Left lung (tissue), 10 donors: ENCODE data around the gene GPR107. TPM values are rescaled to one million over a fixed set of nuclear protein-coding genes. Genes with fewer than 3 reads are reported as not detected.

ENCODE experiments used
- ATAC-seq: fragments of 200-7000 bp; cut with Tn5 transposase; one replicate; pipeline ENCODE4 v1.9.1; 2020; ENCODE audit warnings: moderate library complexity
- DNase-seq, 4 donors: peaks; one replicate each; pipeline ENCODE4 v3.0.0-alpha.2; 2013 to 2020
- H3K27ac ChIP-seq, 2 donors: fragments of 200-600 bp; sonication (generic) in 1 of 2; one replicate each; pipeline versions ENCODE4 v1.5.0 to v1.8.0; 2020 to 2021
- H3K27me3 ChIP-seq, 2 donors: fragments of 200-600 bp; sonication (generic) in 1 of 2; one replicate each; pipeline versions ENCODE4 v1.5.0 to v1.8.0; 2020 to 2021
- H3K36me3 ChIP-seq, 2 donors: fragments of 200-600 bp; sonication (generic) in 1 of 2; one replicate each; pipeline versions ENCODE4 v1.5.0 to v1.8.0; 2020 to 2021
- H3K4me1 ChIP-seq, 2 donors: fragments of 200-600 bp; one replicate each; pipeline ENCODE4 v1.8.0; 2021
- H3K4me3 ChIP-seq, 2 donors: fragments of 200-600 bp; sonication (generic) in 1 of 2; one replicate each; pipeline versions ENCODE4 v1.5.0 to v1.8.0; 2020 to 2021; ENCODE audit warnings: mild to moderate bottlenecking in 1 of 2
- H3K9me3 ChIP-seq, 2 donors: fragments of 200-600 bp; sonication (generic) in 1 of 2; one replicate each; pipeline versions ENCODE4 v1.5.0 to v1.8.0; 2020 to 2021
- CTCF ChIP-seq, 2 donors: fragments of 200-600 bp; sonication (generic) in 1 of 2; IDR thresholded peaks; one replicate each; pipeline versions ENCODE4 v1.5.0 to v1.8.0; 2021; ENCODE audit warnings: antibody characterized with exemption in 2 of 2
- intact Hi-C, 2 donors: fragments of 100-400 bp; cut with DNase I; formaldehyde crosslinking; loops; one replicate each; pipeline versions ENCODE4 v1.11.2 to v1.14.2; 2022
- polyA plus RNA-seq, 6 donors: library from polyadenylated mRNA; unstranded; fragments of 120-200 nt; gene quantifications; one replicate each; pipeline ENCODE4 v1.2.1, GENCODE V29; 2013; ENCODE audit not compliant: insufficient read length in 6 of 6
- total RNA-seq, 2 donors: library from RNA; stranded (reverse); fragmentation: NEBNext Ultra II Directional; extraction: Animal tissue kit (Norgen Biotek cat#: 25700); gene quantifications; one replicate each; pipeline ENCODE4 v1.2.1, GENCODE V29; 2021
- donor health status: DM: no; HTN: yes; CAD: no.
- donor health status: DM: no; HTN: no; CAD: no.

Gene GPR107
- total and polyA plus RNA-seq, 8 donors: 43.0 to 52.4 (median 47.6) TPM

DNA sequence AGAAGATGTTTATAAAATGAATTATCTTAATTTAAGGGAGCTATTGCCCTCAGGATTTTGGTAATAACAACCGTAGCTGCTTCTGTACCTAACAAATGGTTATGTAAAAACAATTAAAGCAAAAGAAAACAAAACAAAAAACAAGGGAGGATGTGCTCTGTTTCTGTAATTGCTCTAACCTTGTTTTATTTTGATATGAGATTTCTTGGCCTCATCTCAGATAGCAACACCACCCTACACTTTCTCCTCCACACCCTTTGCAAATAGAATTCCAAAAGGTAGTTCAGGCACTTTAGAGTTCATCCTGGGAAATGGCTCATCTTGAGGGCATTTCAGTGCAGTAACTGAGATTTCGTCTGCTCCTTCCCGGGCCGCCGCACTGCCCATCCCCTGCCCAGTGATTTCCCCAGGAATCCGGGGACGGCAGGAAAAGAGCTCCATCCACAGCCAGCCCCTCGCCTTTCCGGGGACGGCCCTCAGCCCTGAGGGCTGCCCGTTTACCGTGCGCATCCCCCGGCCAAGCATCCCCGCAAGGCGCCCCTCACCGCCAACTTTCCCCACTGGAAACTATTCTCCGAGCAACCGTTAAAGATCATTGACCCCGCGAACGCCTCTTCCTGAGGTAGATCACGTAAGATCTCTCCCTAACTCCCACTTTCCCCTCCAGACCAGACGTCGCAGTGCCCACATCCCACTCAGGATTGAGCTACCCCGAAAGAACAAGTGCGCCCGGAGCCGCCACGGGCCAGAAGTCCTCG, 11.9 kb upstream of the GPR107 start:
- H3K4me1 ChIP-seq: peaks cover 6 to 82% of the 10 kb centered on the region in 2 donors
- peak; percentile 3 for ATAC-seq
- H3K9me3 ChIP-seq: no peaks in the 10 kb centered on the region
- peak overlapping the region; percentile 67 to 85 for H3K4me3 ChIP-seq
- peak overlapping the region; percentile 93 to 94 for H3K27ac ChIP-seq
- intact Hi-C loops: loop anchor here in 1 of 2 donors (10.0 kb wide), 1 partner anchor 157 kb away; no protein-coding TSS in a partner anchor
- no peak for TF ChIP-seq CTCF (IDR thresholded peaks at IDR 0.05)
- peak in 2 of 4 donors; percentile 29 to 30 for DNase-seq
- no peaks in the 10 kb centered on the region for H3K27me3 ChIP-seq
- H3K36me3 ChIP-seq: no peaks in the 10 kb centered on the region

DNA sequence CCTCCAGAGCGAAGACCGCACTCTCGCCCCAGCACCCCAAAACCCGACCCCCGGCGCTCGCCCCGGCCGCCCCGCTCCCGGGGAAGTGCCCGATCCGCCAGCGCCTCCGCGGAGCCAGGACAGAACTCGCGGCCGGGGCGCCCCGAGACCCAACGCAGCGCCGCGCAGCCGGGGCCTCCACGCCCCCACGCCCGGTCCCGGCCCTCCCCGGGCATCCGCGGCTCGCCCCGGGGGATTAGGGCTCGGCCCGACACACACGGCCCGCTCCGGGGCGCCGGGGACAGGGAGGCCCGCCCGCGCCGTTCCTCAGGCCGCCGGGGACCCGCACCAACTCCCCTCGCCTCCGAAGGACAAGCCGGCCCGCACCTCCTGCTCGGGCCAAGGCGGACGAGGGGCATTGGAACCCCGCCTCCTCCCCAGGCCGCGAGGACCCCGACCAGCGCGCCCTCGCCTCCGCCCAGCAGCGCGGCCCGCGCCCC, 11.3 kb upstream of the GPR107 start:
- H3K9me3 ChIP-seq: no peaks in the 10 kb centered on the region
- H3K36me3 ChIP-seq: no peaks in the 10 kb centered on the region
- peak overlapping the region; percentile 67 to 85 for H3K4me3 ChIP-seq
- peak overlapping the region; percentile 93 to 94 for H3K27ac ChIP-seq
- H3K4me1 ChIP-seq: peaks cover 6 to 76% of the 10 kb centered on the region in 2 donors
- DNase-seq (peak in 3 of 4 donors; percentile 50 to 91 (median 51)), ATAC-seq (peak; percentile 29)
- intact Hi-C loops: loop anchor here in 1 of 2 donors (10.0 kb wide), 1 partner anchor 158 kb away; no protein-coding TSS in a partner anchor
- H3K27me3 ChIP-seq: no peaks in the 10 kb centered on the region
- no peak for TF ChIP-seq CTCF (IDR thresholded peaks at IDR 0.05)

GRCh38 chr9:130042885-130043653, 10.6 kb upstream of the GPR107 start, which contains the start of gene FNBP1:
FNBP1 (minus strand) TSS chr9:130043189; CDS start chr9:130042975, 214 bp downstream.
- intact Hi-C loops: loop anchor here in 1 of 2 donors (10.0 kb wide), 1 partner anchor 158 kb away; no protein-coding TSS in a partner anchor
- H3K27me3 ChIP-seq: no peaks in the 10 kb centered on the region
- DNase-seq: peak; percentile 79 to 94 (median 86)
- H3K36me3 ChIP-seq: no peaks in the 10 kb centered on the region
- peak; percentile 94 for ATAC-seq
- TF ChIP-seq CTCF (IDR thresholded peaks at IDR 0.05): no peak
- peak within 1 kb of the TSS; percentile 93 to 94 for H3K27ac ChIP-seq
- H3K4me1 ChIP-seq: peaks cover 6 to 70% of the 10 kb centered on the region in 2 donors
- H3K4me3 ChIP-seq: peak within 1 kb of the TSS; percentile 67 to 85
- no peaks in the 10 kb centered on the region for H3K9me3 ChIP-seq

- H3K4me1 ChIP-seq: peaks cover 6 to 63% of the 10 kb centered on the region in 2 donors
- DNase-seq (peak in 1 of 4 donors; percentile 54), ATAC-seq (peak; percentile 16)
- H3K9me3 ChIP-seq: no peaks in the 10 kb centered on the region
- H3K4me3 ChIP-seq: peak overlapping the region; percentile 67 to 85
- H3K27ac ChIP-seq: peak overlapping the region; percentile 93 to 94
- no peak for TF ChIP-seq CTCF (IDR thresholded peaks at IDR 0.05)
- H3K36me3 ChIP-seq: no peaks in the 10 kb centered on the region
- no peaks in the 10 kb centered on the region for H3K27me3 ChIP-seq
- intact Hi-C loops: loop anchor here in 1 of 2 donors (10.0 kb wide), 1 partner anchor 159 kb away; no protein-coding TSS in a partner anchor
Measured at GRCh38 chr9:130043654-130044623, 9.8 kb upstream of the GPR107 start.
